K562 (cell line): Measurements from ENCODE around the gene PPT2. TPM values are rescaled to one million over a fixed set of nuclear protein-coding genes. Genes with fewer than 3 reads are reported as not detected.

ENCODE experiments used
- AFF1 ChIP-seq, 2 experiments: fragments of 450-650 bp; IDR thresholded peaks; 2 replicates each; pipeline ENCODE4 v1.6.1; 2018; ENCODE audit warnings: mild to moderate bottlenecking in 2 of 2, low read depth in 1 of 2; ENCODE audit not compliant: partially characterized antibody in 2 of 2
- BCL6 ChIP-seq: fragments of 250-450 bp; sonication (Bioruptor Pico); IDR thresholded peaks from 2 replicates; pipeline ENCODE4 v1.4.0; 2020
- FOXA1 ChIP-seq: fragments of 450-650 bp; IDR thresholded peaks from 2 replicates; pipeline ENCODE4 v1.6.1; 2016; ENCODE audit warnings: mild to moderate bottlenecking, borderline replicate concordance
- FOXK1 ChIP-seq: sonication (generic); formaldehyde crosslinking; IDR thresholded peaks from 2 replicates; pipeline ENCODE4 v1.8.0; 2022; ENCODE audit warnings: missing genetic modification reagents, mild to moderate bottlenecking, borderline replicate concordance
- GATAD2A ChIP-seq: fragments of 450-650 bp; IDR thresholded peaks from 2 replicates; pipeline ENCODE4 v1.6.1; 2017
- MCM7 ChIP-seq, 2 experiments: fragments of 450-650 bp; IDR thresholded peaks; 2 replicates each; pipeline ENCODE4 v1.6.1; 2016 to 2018
- MTF1 ChIP-seq: fragments of 250-450 bp; sonication (Bioruptor Pico); IDR thresholded peaks from 2 replicates; pipeline ENCODE4 v1.9.0; 2021; ENCODE audit warnings: moderate library complexity, mild to moderate bottlenecking, inconsistent platforms, borderline replicate concordance
- RNF2 ChIP-seq: sonication (generic); IDR thresholded peaks from 2 replicates; pipeline ENCODE4 v1.6.1; 2016
- ZNF282 ChIP-seq: sonication (generic); formaldehyde crosslinking; IDR thresholded peaks from 2 replicates; pipeline ENCODE4 v1.8.1; 2023; ENCODE audit warnings: missing genetic modification reagents
- ZNF318 ChIP-seq, 2 experiments: fragments of 450-650 bp; IDR thresholded peaks; 2 replicates each; pipeline ENCODE4 v1.6.1; 2016; ENCODE audit warnings: mild to moderate bottlenecking in 2 of 2, borderline replicate concordance in 1 of 2, low read depth in 1 of 2, moderate library complexity in 1 of 2
- ZNF766 ChIP-seq: fragments of 200-800 bp; sonication (Bioruptor generic); conservative IDR thresholded peaks from 2 replicates; pipeline ENCODE4 v1.6.1; 2016; ENCODE audit warnings: missing genetic modification characterization, missing compliant biosample characterization
- polyA plus RNA-seq, 8 experiments: library from polyadenylated mRNA; depleted of rRNA in 4 of 8; stranded (reverse) in 5 of 8; unstranded in 3 of 8; fragments of >200 nt; fragmentation: Nextera tagmentation in 2 of 8; fragmentation: Illumina TruSeq in 1 of 8; extraction: Ambion mirVana in 2 of 8; extraction: Trizol in 1 of 8; gene quantifications; 2 replicates each; pipeline versions ENCODE4 v1.2.1 to v1.2.3, GENCODE V29; 2011 to 2014; ENCODE audit warnings: inconsistent platforms in 1 of 8, missing spikeins in 1 of 8
- total RNA-seq, 7 experiments: library from RNA; depleted of rRNA in 6 of 7; stranded (reverse); fragments of >200 nt in 6 of 7; fragmentation: Illumina TruSeq in 2 of 7; extraction: Trizol in 2 of 7; gene quantifications; 2 replicates each; pipeline versions ENCODE4 v1.2.1 to v1.2.3, GENCODE V29; 2011 to 2021; ENCODE audit warnings: low replicate concordance in 1 of 7

The PPT2 gene
- total and polyA plus RNA-seq, 9 of the 15 experiments (the other 6 are each of a cell fraction or from before 2014, with no cell fraction given) = 27.4 to 98.8 (median 69.9) TPM

- TF ChIP-seq ZNF318 (IDR thresholded peaks at IDR 0.05; ENCODE audit: borderline replicate concordance in 1 of 2, low read depth in 1 of 2) = no peak
- TF ChIP-seq RNF2 = no peak
- no peak for TF ChIP-seq MTF1 (CRISPR knock-in tag)
- TF ChIP-seq GATAD2A = peak; percentile 89
- no peak for TF ChIP-seq AFF1 (IDR thresholded peaks at IDR 0.05; ENCODE audit: low read depth in 1 of 2, partially characterized antibody in 2 of 2)
- TF ChIP-seq BCL6 (CRISPR knock-in tag) = no peak
- TF ChIP-seq ZNF766 = no peak
- no peak for TF ChIP-seq ZNF282 (CRISPR knock-in tag)
- no peak for TF ChIP-seq FOXA1
- no peak for TF ChIP-seq MCM7 (IDR thresholded peaks at IDR 0.05)
- no peak for TF ChIP-seq FOXK1 (CRISPR knock-in tag)
Measured at GRCh38 chr6:32152769-32153563, 975 bp upstream of the PPT2 start (continued).
